WERI-Rb-1 (cell line): Measurements from ENCODE around the gene EIF4EBP3.
A peak's percentile ranks its signal among the peaks of the same experiment; 100 is the strongest.

ENCODE experiments used
- DNase-seq: peaks from one replicate; pipeline ENCODE4 v3.0.0-alpha.2; 2020
- H3K27ac ChIP-seq: fragments of 250-450 bp; sonication (Bioruptor Pico); 2 replicates; pipeline ENCODE4 v1.5.1; 2020; ENCODE audit warnings: mild to moderate bottlenecking, moderate library complexity
- H3K27me3 ChIP-seq: fragments of 250-450 bp; sonication (Bioruptor Pico); 2 replicates; pipeline ENCODE4 v1.5.1; 2021; ENCODE audit warnings: mild to moderate bottlenecking, low read depth, moderate library complexity; ENCODE audit not compliant: insufficient read depth, severe bottlenecking
- H3K36me3 ChIP-seq: fragments of 250-450 bp; sonication (Bioruptor Pico); 2 replicates; pipeline ENCODE4 v1.5.1; 2020; ENCODE audit warnings: mild to moderate bottlenecking, moderate library complexity
- H3K4me3 ChIP-seq: 2 replicates; pipeline ENCODE4 v1.5.1; 2011; ENCODE audit warnings: low read depth, mild to moderate bottlenecking, control low read depth, low read length
- H3K9me3 ChIP-seq: fragments of 250-450 bp; sonication (Bioruptor Pico); 2 replicates; pipeline ENCODE4 v1.5.1; 2021; ENCODE audit warnings: mild to moderate bottlenecking, moderate library complexity; ENCODE audit not compliant: severe bottlenecking
- TF ChIP-seq, protein P1 (sequence below): IDR thresholded peaks from 2 replicates; pipeline ENCODE4 v1.5.1; 2011; ENCODE audit warnings: low read depth, mild to moderate bottlenecking, control low read depth, inconsistent platforms, low read length

Gene EIF4EBP3

DNA sequence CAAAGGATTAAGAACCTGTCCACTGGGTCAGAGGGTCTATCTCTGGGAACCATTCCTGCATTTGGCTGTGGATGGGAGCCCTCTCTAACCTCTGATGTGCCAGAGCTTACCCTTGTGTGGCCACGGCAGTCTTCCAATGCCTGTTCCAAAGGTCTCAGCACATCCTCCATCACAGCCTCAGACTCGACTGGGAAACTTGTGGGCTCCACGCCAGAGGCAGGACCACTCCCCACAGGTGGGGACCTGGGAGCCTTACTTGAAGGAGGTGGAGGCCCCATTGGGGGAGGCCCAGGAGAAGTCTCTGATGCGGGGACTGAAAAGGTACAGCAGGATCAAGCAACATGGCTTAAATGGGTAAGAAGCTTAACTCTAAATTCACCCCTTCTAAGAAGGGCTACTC lies 4.4 kb downstream of the EIF4EBP3 start:
- no peak overlapping the region for H3K27ac ChIP-seq
- H3K27me3 ChIP-seq: no peaks in the 10 kb centered on the region
- TF ChIP-seq, protein P1, sequence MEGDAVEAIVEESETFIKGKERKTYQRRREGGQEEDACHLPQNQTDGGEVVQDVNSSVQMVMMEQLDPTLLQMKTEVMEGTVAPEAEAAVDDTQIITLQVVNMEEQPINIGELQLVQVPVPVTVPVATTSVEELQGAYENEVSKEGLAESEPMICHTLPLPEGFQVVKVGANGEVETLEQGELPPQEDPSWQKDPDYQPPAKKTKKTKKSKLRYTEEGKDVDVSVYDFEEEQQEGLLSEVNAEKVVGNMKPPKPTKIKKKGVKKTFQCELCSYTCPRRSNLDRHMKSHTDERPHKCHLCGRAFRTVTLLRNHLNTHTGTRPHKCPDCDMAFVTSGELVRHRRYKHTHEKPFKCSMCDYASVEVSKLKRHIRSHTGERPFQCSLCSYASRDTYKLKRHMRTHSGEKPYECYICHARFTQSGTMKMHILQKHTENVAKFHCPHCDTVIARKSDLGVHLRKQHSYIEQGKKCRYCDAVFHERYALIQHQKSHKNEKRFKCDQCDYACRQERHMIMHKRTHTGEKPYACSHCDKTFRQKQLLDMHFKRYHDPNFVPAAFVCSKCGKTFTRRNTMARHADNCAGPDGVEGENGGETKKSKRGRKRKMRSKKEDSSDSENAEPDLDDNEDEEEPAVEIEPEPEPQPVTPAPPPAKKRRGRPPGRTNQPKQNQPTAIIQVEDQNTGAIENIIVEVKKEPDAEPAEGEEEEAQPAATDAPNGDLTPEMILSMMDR: no peak
- H3K9me3 ChIP-seq: no peaks in the 10 kb centered on the region
- peaks cover 59% of the 10 kb centered on the region for H3K36me3 ChIP-seq
- DNase-seq: no peak
- H3K4me3 ChIP-seq: no peak overlapping the region

DNA sequence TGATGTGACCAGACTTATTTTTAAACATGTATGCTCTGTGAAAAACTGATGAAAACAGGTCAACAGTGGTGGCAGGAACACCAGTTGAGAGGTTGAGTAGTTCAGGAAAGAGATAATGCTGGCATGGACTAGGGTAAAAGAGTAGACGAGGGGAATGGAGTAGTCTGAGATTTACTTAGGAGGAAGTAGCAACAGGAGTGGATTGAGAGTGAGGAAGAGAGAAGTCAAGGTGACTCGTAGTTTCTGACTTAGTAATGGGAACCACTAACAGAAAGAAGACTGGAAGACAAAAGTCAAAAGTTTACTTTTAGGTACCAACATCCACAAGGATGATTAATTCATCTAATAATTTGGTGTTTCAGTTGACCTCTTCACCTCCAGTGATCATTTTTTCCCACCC lies 6.2 kb downstream of the EIF4EBP3 start:
- TF ChIP-seq, protein P1: no peak
- DNase-seq: no peak
- no peaks in the 10 kb centered on the region for H3K9me3 ChIP-seq
- H3K4me3 ChIP-seq: no peak overlapping the region
- peaks cover 63% of the 10 kb centered on the region for H3K36me3 ChIP-seq
- no peak overlapping the region for H3K27ac ChIP-seq
- no peaks in the 10 kb centered on the region for H3K27me3 ChIP-seq

DNA sequence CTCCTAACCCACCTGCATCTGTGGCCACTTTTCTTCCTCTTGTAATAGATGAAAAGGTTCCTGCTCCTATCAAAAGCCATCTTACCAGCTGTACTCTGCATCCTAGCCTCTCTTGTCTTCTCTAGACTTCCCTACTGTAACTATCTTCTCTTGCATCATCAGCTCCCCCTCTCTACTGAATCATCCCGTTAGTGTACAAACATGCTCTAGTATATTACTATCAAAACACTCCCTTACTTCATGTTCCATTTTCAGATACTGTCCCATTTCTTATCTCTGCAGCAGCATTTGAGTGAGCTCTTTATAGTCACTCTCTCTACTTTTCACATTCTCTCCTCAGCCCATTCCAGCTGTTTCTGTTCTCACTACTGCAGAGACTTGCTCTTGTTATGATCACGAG lies 7.0 kb downstream of the EIF4EBP3 start:
- Histone ChIP-seq H3K9me3 (no peaks in the 10 kb centered on the region), H3K27me3 (no peaks in the 10 kb centered on the region), H3K36me3 (peaks cover 56% of the 10 kb centered on the region), H3K4me3 (no peak overlapping the region), H3K27ac (no peak overlapping the region)
- DNase-seq: no peak
- TF ChIP-seq, protein P1: no peak

DNA sequence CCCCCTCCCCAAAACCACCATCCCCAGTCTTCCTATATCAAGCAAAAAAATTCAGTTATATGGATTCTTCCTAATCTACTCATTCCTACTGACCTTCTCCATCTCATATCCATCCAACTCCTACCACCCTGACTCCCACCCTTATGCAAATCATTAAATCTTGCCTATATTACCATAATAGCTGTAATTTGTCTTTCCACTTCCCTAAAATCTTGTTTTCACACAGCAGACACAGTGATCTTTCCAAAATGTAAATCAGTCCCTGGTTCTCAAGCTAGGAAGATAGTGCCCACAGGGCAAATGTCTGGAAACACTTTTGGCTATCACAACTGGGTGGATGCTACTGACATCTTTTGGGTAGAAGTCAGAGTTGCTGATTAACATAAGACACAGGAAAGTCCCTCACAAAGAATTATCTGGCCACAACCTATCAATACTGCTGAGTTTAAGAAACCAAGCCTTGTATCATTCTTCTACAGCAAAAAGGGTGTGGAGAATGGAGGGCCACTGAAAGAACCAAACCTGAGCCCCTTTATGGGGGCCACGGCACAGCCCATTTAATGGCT lies 8.4 kb downstream of the EIF4EBP3 start:
- Histone ChIP-seq H3K27ac (no peak overlapping the region), H3K36me3 (peaks cover 48% of the 10 kb centered on the region), H3K27me3 (no peaks in the 10 kb centered on the region), H3K4me3 (no peak overlapping the region), H3K9me3 (no peaks in the 10 kb centered on the region)
- TF ChIP-seq, protein P1: no peak
- no peak for DNase-seq

DNA sequence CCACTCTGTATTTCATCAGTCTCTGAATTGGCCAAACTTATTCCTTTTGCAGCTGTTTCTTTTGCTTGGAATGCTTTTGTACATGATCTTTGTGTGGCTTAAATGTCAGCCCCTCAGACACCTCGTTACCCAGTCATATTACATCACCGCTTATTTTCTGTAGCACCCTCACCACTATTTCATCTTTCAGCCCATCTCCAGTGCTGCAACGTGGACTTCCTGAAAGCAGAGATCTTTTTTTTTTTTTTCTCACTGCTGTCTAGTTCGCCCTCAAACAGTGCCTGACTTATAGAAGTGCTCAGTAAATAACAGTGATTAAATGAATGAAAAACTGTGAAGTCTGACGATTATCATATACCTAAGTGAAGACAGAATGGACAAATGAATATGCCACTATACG lies 9.0 kb downstream of the EIF4EBP3 start:
- H3K27ac ChIP-seq: peak overlapping the region; percentile 87; the same call in 1 of the 2 replicates
- H3K36me3 ChIP-seq: peaks cover 43% of the 10 kb centered on the region
- TF ChIP-seq, protein P1: no peak
- H3K9me3 ChIP-seq: no peaks in the 10 kb centered on the region
- no peak for DNase-seq
- no peaks in the 10 kb centered on the region for H3K27me3 ChIP-seq
- peak overlapping the region; percentile 83 for H3K4me3 ChIP-seq
